Osteoblast (primary cell): ENCODE data around the gene METTL13. TPM values are rescaled to one million over a fixed set of nuclear protein-coding genes. Genes with fewer than 3 reads are reported as not detected.

ENCODE experiments used
- DNase-seq: peaks from one replicate; pipeline ENCODE4 v3.0.0; 2011; ENCODE audit warnings: low spot score, mixed read lengths; ENCODE audit not compliant: insufficient read length; ENCODE audit errors: missing footprints
- H2AFZ ChIP-seq: 2 replicates; pipeline ENCODE4 v1.6.0; 2011; ENCODE audit warnings: mild to moderate bottlenecking, low read length
- H3K27ac ChIP-seq: 2 replicates; pipeline ENCODE4 v1.5.1; 2011; ENCODE audit warnings: mild to moderate bottlenecking, low read depth, low read length, moderate library complexity
- H3K27me3 ChIP-seq: 2 replicates; pipeline ENCODE4 v1.6.0; 2012; ENCODE audit warnings: mild to moderate bottlenecking, control low read depth, inconsistent platforms, low read length, moderate library complexity; ENCODE audit not compliant: insufficient read depth
- H3K36me3 ChIP-seq: 2 replicates; pipeline ENCODE4 v1.5.1; 2011; ENCODE audit warnings: mild to moderate bottlenecking, low read length, control low read depth, moderate library complexity; ENCODE audit not compliant: insufficient read depth
- H3K4me1 ChIP-seq: 2 replicates; pipeline ENCODE4 v1.5.1; 2011; ENCODE audit warnings: mild to moderate bottlenecking, low read length, control low read depth, moderate library complexity; ENCODE audit not compliant: insufficient read depth
- H3K4me2 ChIP-seq: 2 replicates; pipeline ENCODE4 v1.6.0; 2011; ENCODE audit warnings: mild to moderate bottlenecking, low read length; ENCODE audit not compliant: insufficient read depth
- H3K4me3 ChIP-seq: fragments of 200-600 bp; sonication (generic); 3 replicates; pipeline ENCODE4 v1.5.1; 2012; ENCODE audit warnings: mild to moderate bottlenecking, low read length, inconsistent platforms; ENCODE audit not compliant: insufficient read depth
- H3K79me2 ChIP-seq: 2 replicates; pipeline ENCODE4 v1.6.0; 2012; ENCODE audit warnings: mild to moderate bottlenecking, low read length, control low read depth, inconsistent platforms; ENCODE audit not compliant: insufficient read depth
- H3K9me3 ChIP-seq: 2 replicates; pipeline ENCODE4 v1.5.1; 2011; ENCODE audit warnings: low read depth, low read length, control low read depth
- H4K20me1 ChIP-seq: 2 replicates; pipeline ENCODE4 v1.6.0; 2012; ENCODE audit warnings: mild to moderate bottlenecking, low read length, control low read depth; ENCODE audit not compliant: insufficient read depth
- CTCF ChIP-seq: IDR thresholded peaks from 2 replicates; pipeline ENCODE4 v1.5.1; 2011; ENCODE audit warnings: mild to moderate bottlenecking, low read depth, low read length, moderate library complexity; ENCODE audit errors: extremely low read depth
- total RNA-seq: library from RNA; depleted of rRNA; stranded (reverse); fragments of >200 nt; gene quantifications from 2 replicates; pipeline ENCODE4 v1.2.3, GENCODE V29; 2012

The METTL13 gene
- total RNA-seq, 1 donor, result 13.0 TPM

- DNase-seq, result no peak
- H2AFZ ChIP-seq, result no peak overlapping the region
These were observed 22.1 kb downstream of the METTL13 start for GRCh38 chr1:171803461-171804022.

GRCh38 chr1:171805395-171806115, 24.1 kb downstream of the METTL13 start:
- Histone ChIP-seq H3K79me2 (no peaks in the 10 kb centered on the region), H3K36me3 (no peaks in the 10 kb centered on the region), H3K27ac (no peak overlapping the region), H3K4me3 (peak overlapping the region; percentile 46), H3K9me3 (no peaks in the 10 kb centered on the region), H3K4me2 (peak overlapping the region; percentile 68), H4K20me1 (no peaks in the 10 kb centered on the region), H3K27me3 (no peaks in the 10 kb centered on the region), H3K4me1 (peaks cover 4% of the 10 kb centered on the region), H2AFZ (peak overlapping the region; percentile 68)
- no peak for TF ChIP-seq CTCF
- DNase-seq, result peak; percentile 35

More at GRCh38 chr1:171803461-171804022, 22.1 kb downstream of the METTL13 start:
- H3K4me2 ChIP-seq, result no peak overlapping the region
- peaks cover 4% of the 10 kb centered on the region for H3K4me1 ChIP-seq
- no peaks in the 10 kb centered on the region for H3K79me2 ChIP-seq
- no peak for TF ChIP-seq CTCF
- H3K9me3 ChIP-seq, result no peaks in the 10 kb centered on the region
- H3K4me3 ChIP-seq, result no peak overlapping the region
- H4K20me1 ChIP-seq, result no peaks in the 10 kb centered on the region
- no peak overlapping the region for H3K27ac ChIP-seq
- no peaks in the 10 kb centered on the region for H3K36me3 ChIP-seq
- no peaks in the 10 kb centered on the region for H3K27me3 ChIP-seq

GRCh38 chr1:171807556-171807955, 26.1 kb downstream of the METTL13 start:
- Histone ChIP-seq H3K27me3 (no peaks in the 10 kb centered on the region), H3K4me3 (no peak overlapping the region), H3K9me3 (no peaks in the 10 kb centered on the region), H2AFZ (no peak overlapping the region), H3K79me2 (no peaks in the 10 kb centered on the region), H3K27ac (no peak overlapping the region), H4K20me1 (no peaks in the 10 kb centered on the region), H3K36me3 (no peaks in the 10 kb centered on the region), H3K4me2 (no peak overlapping the region), H3K4me1 (peaks cover 4% of the 10 kb centered on the region)
- no peak for DNase-seq
- TF ChIP-seq CTCF, result no peak

- no peaks in the 10 kb centered on the region for H3K9me3 ChIP-seq
These were observed 28.4 kb downstream of the METTL13 start for GRCh38 chr1:171809834-171810233.

More at GRCh38 chr1:171809834-171810233, 28.4 kb downstream of the METTL13 start:
- Histone ChIP-seq H4K20me1 (no peaks in the 10 kb centered on the region), H3K4me2 (no peak overlapping the region), H3K27ac (no peak overlapping the region), H3K4me3 (no peak overlapping the region), H3K79me2 (no peaks in the 10 kb centered on the region), H3K4me1 (peaks cover 8% of the 10 kb centered on the region), H2AFZ (no peak overlapping the region), H3K36me3 (no peaks in the 10 kb centered on the region), H3K27me3 (no peaks in the 10 kb centered on the region)
- no peak for DNase-seq
- no peak for TF ChIP-seq CTCF
